GM18873 (cell line): ENCODE results near the gene OLFM4.

Source experiments
- ATAC-seq: cut with Tn5 transposase; IDR thresholded peaks from one replicate; pipeline ENCODE4 v1.9.1; 2021; ENCODE audit warnings: mild to moderate bottlenecking, moderate library complexity, moderate number of reproducible peaks; ENCODE audit not compliant: unreplicated experiment, low FRiP score

The OLFM4 gene

GRCh38 chr13:53064731-53065130, 36.1 kb downstream of the OLFM4 start:
- ATAC-seq = no peak

- no peak for ATAC-seq
Observed at GRCh38 chr13:53066411-53066810, 37.8 kb downstream of the OLFM4 start.

- ATAC-seq = no peak
Observed at GRCh38 chr13:53068585-53069520, 40.2 kb downstream of the OLFM4 start.

- no peak for ATAC-seq
Observed at GRCh38 chr13:53069800-53070199, 41.2 kb downstream of the OLFM4 start.

- no peak for ATAC-seq
Observed at GRCh38 chr13:53073711-53074110, 45.1 kb downstream of the OLFM4 start.

- no peak for ATAC-seq
Observed at GRCh38 chr13:53074114-53074513, 45.5 kb downstream of the OLFM4 start.

GRCh38 chr13:53075356-53076041, 46.9 kb downstream of the OLFM4 start:
- ATAC-seq = no peak

GRCh38 chr13:53079691-53080090, 51.1 kb downstream of the OLFM4 start:
- no peak for ATAC-seq

- no peak for ATAC-seq
Observed at GRCh38 chr13:53088871-53089270, 60.3 kb downstream of the OLFM4 start.

GRCh38 chr13:53089951-53090350, 61.3 kb downstream of the OLFM4 start:
- no peak for ATAC-seq

- ATAC-seq = no peak
Observed at GRCh38 chr13:53090461-53090860, 61.8 kb downstream of the OLFM4 start.

- ATAC-seq = no peak
Observed at GRCh38 chr13:53092931-53093330, 64.3 kb downstream of the OLFM4 start.

- ATAC-seq = no peak
Observed at GRCh38 chr13:53098455-53098854, 69.8 kb downstream of the OLFM4 start.

- no peak for ATAC-seq
Observed at GRCh38 chr13:53100394-53101063, 71.9 kb downstream of the OLFM4 start.
